GM23248 (cell line): ENCODE data around the gene AFAP1. TPM values are rescaled to one million over a fixed set of nuclear protein-coding genes. Genes with fewer than 3 reads are reported as not detected.
"Not testable (repeated sequence)": the region's sequence is repeated elsewhere in the genome, so short reads cannot be mapped to it uniquely, and the experiment has no call there.

Experiments used
- DNase-seq: peaks from one replicate; pipeline ENCODE4 v3.0.0-alpha.2; 2015
- H2AFZ ChIP-seq: fragments of 200-600 bp; sonication (generic); 2 replicates; pipeline ENCODE4 v1.6.1; 2016; ENCODE audit warnings: antibody characterized with exemption
- H3F3A ChIP-seq: fragments of 200-600 bp; sonication (generic); 2 replicates; pipeline ENCODE4 v1.6.1; 2016; ENCODE audit warnings: mild to moderate bottlenecking, antibody characterized with exemption, mixed run types; ENCODE audit not compliant: insufficient read depth
- H3K27ac ChIP-seq: fragments of 200-600 bp; sonication (generic); 2 replicates; pipeline ENCODE4 v1.5.1; 2016; ENCODE audit warnings: mild to moderate bottlenecking
- H3K27me3 ChIP-seq: fragments of 200-600 bp; sonication (generic); replicated peaks from 2 replicates; pipeline ENCODE4 v1.6.1; 2016; ENCODE audit warnings: mild to moderate bottlenecking; ENCODE audit not compliant: insufficient read depth
- H3K36me3 ChIP-seq: fragments of 200-600 bp; sonication (generic); 2 replicates; pipeline ENCODE4 v1.6.1; 2016; ENCODE audit warnings: low read depth, mild to moderate bottlenecking
- H3K4me1 ChIP-seq: fragments of 200-600 bp; sonication (generic); 2 replicates; pipeline ENCODE4 v1.6.1; 2016; ENCODE audit warnings: mild to moderate bottlenecking; ENCODE audit not compliant: insufficient read depth
- H3K4me2 ChIP-seq: fragments of 200-600 bp; sonication (generic); one replicate; pipeline ENCODE4 v1.6.1; 2016; ENCODE audit warnings: mild to moderate bottlenecking; ENCODE audit not compliant: unreplicated experiment
- H3K4me3 ChIP-seq: fragments of 200-600 bp; sonication (generic); 2 replicates; pipeline ENCODE4 v1.5.1; 2016; ENCODE audit warnings: mild to moderate bottlenecking
- H3K79me2 ChIP-seq: fragments of 200-600 bp; sonication (generic); 2 replicates; pipeline ENCODE4 v1.6.1; 2016; ENCODE audit warnings: mild to moderate bottlenecking; ENCODE audit not compliant: insufficient read depth
- H3K9ac ChIP-seq: fragments of 200-600 bp; sonication (generic); 2 replicates; pipeline ENCODE4 v1.6.1; 2016; ENCODE audit warnings: mild to moderate bottlenecking
- H3K9me2 ChIP-seq: fragments of 200-600 bp; sonication (generic); 2 replicates; pipeline ENCODE4 v1.6.1; 2016; ENCODE audit warnings: mixed run types, mild to moderate bottlenecking, moderate library complexity; ENCODE audit not compliant: insufficient read depth
- H3K9me3 ChIP-seq: fragments of 200-600 bp; sonication (generic); one replicate; pipeline ENCODE4 v1.6.1; 2017; ENCODE audit warnings: low read depth
- H4K20me1 ChIP-seq: fragments of 200-600 bp; sonication (generic); 2 replicates; pipeline ENCODE4 v1.6.0; 2016; ENCODE audit not compliant: insufficient read depth
- EZH2 ChIP-seq: fragments of 200-600 bp; sonication (generic); IDR thresholded peaks from 2 replicates; pipeline ENCODE4 v1.6.1; 2018; ENCODE audit warnings: antibody characterized with exemption, mild to moderate bottlenecking; ENCODE audit not compliant: insufficient read depth, poor library complexity, severe bottlenecking
- EZH2phosphoT487 ChIP-seq: fragments of 200-600 bp; sonication (generic); IDR thresholded peaks from 2 replicates; pipeline ENCODE4 v1.6.1; 2018; ENCODE audit warnings: antibody characterized with exemption, moderate library complexity, mild to moderate bottlenecking, low read depth; ENCODE audit not compliant: insufficient read depth
- WGBS, 2 experiments: methylation state at CpG; one replicate each; pipeline ENCODE4 v1.1.6; 2015 to 2017; ENCODE audit warnings: low lambda C conversion rate in 2 of 2, low coverage in 1 of 2; ENCODE audit errors: missing lambda C conversion rate in 2 of 2; 5-methylcytosine and 5-hydroxymethylcytosine counted together
- in situ Hi-C: fragments of 300-500 bp; cut with MboI; formaldehyde crosslinking; loops from 2 replicates; pipeline ENCODE4 v1.15.0; 2020
- polyA plus RNA-seq: library from polyadenylated mRNA; unstranded; fragments of >200 nt; fragmentation: Nextera tagmentation; extraction: Ambion mirVana; gene quantifications from 2 replicates; pipeline ENCODE4 v1.2.1, GENCODE V29; 2016
- total RNA-seq: library from RNA; depleted of rRNA; stranded (reverse); fragments of >200 nt; shearing (Covaris generic); gene quantifications from 2 replicates; pipeline ENCODE4 v1.2.3, GENCODE V29; 2014

AFAP1 gene
- total and polyA plus RNA-seq, 2 experiments from 2014 or later, result 54.4 to 103 TPM

GRCh38 chr4:7924163-7924562 is 15.5 kb downstream of the AFAP1 start:
- Histone ChIP-seq H3K9ac (no peak overlapping the region), H4K20me1 (peaks cover 36% of the 10 kb centered on the region), H3K4me1 (peaks cover 20% of the 10 kb centered on the region; the same call in 1 of the 2 replicates)

GRCh38 chr4:7922466-7922865 is 17.2 kb downstream of the AFAP1 start:
- Histone ChIP-seq H3K9ac (no peak overlapping the region), H3K9me3 (no peaks in the 10 kb centered on the region), H3K27me3 (no peaks in the 10 kb centered on the region), H3K4me2 (no peak overlapping the region), H4K20me1 (peaks cover 35% of the 10 kb centered on the region), H2AFZ (no peak overlapping the region), H3K4me3 (no peak overlapping the region), H3K27ac (no peak overlapping the region), H3K79me2 (peaks cover 100% of the 10 kb centered on the region), H3K4me1 (peaks cover 17% of the 10 kb centered on the region; the same call in 1 of the 2 replicates), H3K36me3 (peaks cover 19% of the 10 kb centered on the region; the same call in 1 of the 2 replicates), H3F3A (peaks cover 42% of the 10 kb centered on the region), H3K9me2 (no peaks in the 10 kb centered on the region)
- TF ChIP-seq EZH2 (no peak), EZH2phosphoT487 (no peak)
- WGBS, 2 experiments, result 88 to 94% methylated on average over 6 to 7 of the region's 7 CpGs
- DNase-seq, result no peak
- in situ Hi-C loops, result no loop called here

More at GRCh38 chr4:7924163-7924562, 15.5 kb downstream of the AFAP1 start:
- H3K4me2 ChIP-seq, result no peak overlapping the region
- H3K36me3 ChIP-seq, result 0 out of 2 replicates have a peak, but pooled peaks cover 14% of the 10 kb centered on the region
- H3K27ac ChIP-seq, result no peak overlapping the region
- H3K27me3 ChIP-seq, result no peaks in the 10 kb centered on the region
- no peaks in the 10 kb centered on the region for H3K9me2 ChIP-seq
- H3K79me2 ChIP-seq, result peaks cover 100% of the 10 kb centered on the region
- no peak for TF ChIP-seq EZH2phosphoT487
- no peak for TF ChIP-seq EZH2
- no peak overlapping the region for H3K4me3 ChIP-seq
- no peaks in the 10 kb centered on the region for H3K9me3 ChIP-seq
- in situ Hi-C loops, result no loop called here
- 96 to 97% methylated on average over 7 of the region's 7 CpGs for WGBS, 2 experiments
- no peak overlapping the region for H2AFZ ChIP-seq
- peaks cover 47% of the 10 kb centered on the region for H3F3A ChIP-seq
- DNase-seq, result no peak

GRCh38 chr4:7918981-7919380 is 20.7 kb downstream of the AFAP1 start:
- Histone ChIP-seq H3K79me2 (peaks cover 100% of the 10 kb centered on the region), H3K36me3 (peaks cover 8% of the 10 kb centered on the region; the same call in 1 of the 2 replicates), H3K4me3 (no peak overlapping the region), H3K9me2 (no peaks in the 10 kb centered on the region), H3K4me1 (0 out of 2 replicates have a peak, but pooled peaks cover 5% of the 10 kb centered on the region), H4K20me1 (peaks cover 36% of the 10 kb centered on the region), H2AFZ (no peak overlapping the region), H3K27me3 (no peaks in the 10 kb centered on the region), H3K27ac (peak overlapping the region; percentile 40; the same call in 1 of the 2 replicates), H3K4me2 (no peak overlapping the region), H3K9ac (peak overlapping the region; percentile 25; the same call in 1 of the 2 replicates), H3K9me3 (no peaks in the 10 kb centered on the region), H3F3A (peaks cover 35% of the 10 kb centered on the region)
- WGBS, 2 experiments, result 48 to 60% methylated on average over 9 to 12 of the region's 12 CpGs
- TF ChIP-seq EZH2phosphoT487, result no peak
- in situ Hi-C loops, result no loop called here
- DNase-seq, result peak; percentile 41

DNA sequence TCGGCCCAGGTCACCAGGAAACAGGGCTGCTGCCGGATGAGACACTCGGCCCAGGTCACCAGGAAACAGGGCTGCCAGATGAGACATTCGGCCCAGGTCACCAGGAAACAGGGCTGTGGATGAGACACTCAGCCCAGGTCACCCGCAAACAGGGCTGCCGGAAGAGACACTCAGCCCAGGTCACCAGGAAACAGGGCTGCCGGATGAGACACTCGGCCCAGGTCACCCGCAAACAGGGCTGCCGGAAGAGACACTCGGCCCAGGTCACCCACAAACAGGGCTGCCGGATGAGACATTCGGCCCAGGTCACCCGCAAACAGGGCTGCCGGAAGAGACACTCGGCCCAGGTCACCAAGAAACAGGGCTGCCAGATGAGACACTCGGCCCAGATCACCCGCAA is 21.5 kb downstream of the AFAP1 start:
- H3K27me3 ChIP-seq, H3K9me2 ChIP-seq, H3K27ac ChIP-seq, H3K4me3 ChIP-seq, H3K36me3 ChIP-seq, H3K4me1 ChIP-seq, in situ Hi-C loops, H3K9ac ChIP-seq, H3K4me2 ChIP-seq, H2AFZ ChIP-seq, H3K9me3 ChIP-seq, DNase-seq: not testable (repeated sequence)
- peaks cover 36% of the 10 kb centered on the region for H4K20me1 ChIP-seq
- 95 to 97% methylated on average over 9 to 18 of the region's 18 CpGs for WGBS, 2 experiments
- peaks cover 29% of the 10 kb centered on the region; the same call in 1 of the 2 replicates for H3F3A ChIP-seq
- H3K79me2 ChIP-seq, result peaks cover 100% of the 10 kb centered on the region

- Histone ChIP-seq H3K9me2 (no peaks in the 10 kb centered on the region), H3K79me2 (peaks cover 100% of the 10 kb centered on the region), H3K4me1 (peaks cover 11% of the 10 kb centered on the region), H3K36me3 (peaks cover 8% of the 10 kb centered on the region; the same call in 1 of the 2 replicates), H3K4me3 (no peak overlapping the region), H3K27me3 (no peaks in the 10 kb centered on the region), H3K9me3 (no peaks in the 10 kb centered on the region), H4K20me1 (peaks cover 36% of the 10 kb centered on the region), H3K4me2 (no peak overlapping the region), H3F3A (peaks cover 27% of the 10 kb centered on the region; the same call in 1 of the 2 replicates), H3K27ac (no peak overlapping the region), H2AFZ (no peak overlapping the region), H3K9ac (no peak overlapping the region)
- WGBS, 2 experiments, result 95 to 98% methylated on average over 6 of the region's 6 CpGs
- in situ Hi-C loops, result no loop called here
- DNase-seq, result no peak
- TF ChIP-seq EZH2phosphoT487 (no peak), EZH2 (no peak)
Measured at GRCh38 chr4:7917669-7918068, 22.0 kb downstream of the AFAP1 start.
